Measurements from ENCODE around the gene SYCE3.

Gene SYCE3

DNA sequence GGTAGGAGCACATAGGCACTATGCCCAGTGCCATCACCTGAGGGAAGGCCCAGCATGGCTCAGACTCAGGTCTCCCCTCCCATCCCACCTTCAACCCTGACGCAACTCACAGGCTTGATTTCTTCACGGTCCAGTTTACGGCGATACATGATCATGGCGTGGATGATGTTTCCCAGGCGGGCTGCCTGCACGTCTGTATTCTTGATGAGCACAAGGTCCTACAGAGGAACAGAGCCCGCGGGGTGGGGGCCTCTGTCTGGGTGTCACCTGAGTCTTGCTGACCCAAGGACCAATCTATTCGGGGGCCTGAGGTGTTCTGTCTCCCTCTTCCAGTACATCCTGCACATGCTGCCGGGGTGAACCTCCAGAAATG lies 11.7 kb upstream of the SYCE3 start:
- no peak for DNase-seq

DNA sequence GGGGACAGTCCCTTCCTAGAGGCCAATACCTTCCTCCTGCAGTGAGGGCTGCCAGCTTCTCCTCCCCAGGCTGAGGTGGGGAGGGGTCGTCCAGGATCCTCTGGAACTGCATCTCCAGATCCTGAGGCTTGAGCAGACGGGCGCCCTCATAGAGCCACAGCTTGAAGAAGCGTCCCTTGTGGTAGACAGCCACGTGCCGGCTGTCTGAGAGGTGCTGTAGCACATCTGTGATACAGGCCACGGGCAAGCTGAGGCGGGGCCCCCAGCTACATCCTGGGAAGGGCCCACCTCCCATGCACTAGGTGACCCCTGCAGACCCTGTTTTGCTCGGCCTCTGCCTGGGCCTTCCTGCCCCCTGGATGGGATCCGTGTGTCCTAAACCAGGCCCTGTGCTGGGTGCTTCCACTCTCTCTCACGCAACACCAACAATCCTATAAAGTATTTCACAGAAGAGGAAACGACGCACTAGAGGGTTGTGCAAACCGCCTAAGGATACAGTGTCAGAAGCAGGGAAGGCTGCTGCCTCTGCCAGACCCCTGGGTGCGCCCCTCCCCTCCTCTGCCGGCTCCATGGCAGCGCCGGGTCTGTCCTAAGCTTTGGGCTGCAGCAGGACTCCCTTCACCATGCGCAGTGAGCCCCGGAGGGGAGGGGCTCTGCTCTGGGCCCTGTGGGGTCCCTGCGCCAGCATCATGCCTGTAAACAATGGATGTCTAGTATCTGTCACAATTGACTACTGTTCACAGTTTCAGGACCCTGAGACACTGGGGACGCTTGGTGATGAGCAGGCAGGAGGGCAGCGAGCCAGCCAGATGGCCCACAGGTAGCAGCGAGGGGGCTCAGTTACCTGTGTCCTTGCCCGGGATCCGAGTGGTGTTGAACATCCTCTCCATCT lies 11.0 kb upstream of the SYCE3 start:
- no peak for DNase-seq

DNA sequence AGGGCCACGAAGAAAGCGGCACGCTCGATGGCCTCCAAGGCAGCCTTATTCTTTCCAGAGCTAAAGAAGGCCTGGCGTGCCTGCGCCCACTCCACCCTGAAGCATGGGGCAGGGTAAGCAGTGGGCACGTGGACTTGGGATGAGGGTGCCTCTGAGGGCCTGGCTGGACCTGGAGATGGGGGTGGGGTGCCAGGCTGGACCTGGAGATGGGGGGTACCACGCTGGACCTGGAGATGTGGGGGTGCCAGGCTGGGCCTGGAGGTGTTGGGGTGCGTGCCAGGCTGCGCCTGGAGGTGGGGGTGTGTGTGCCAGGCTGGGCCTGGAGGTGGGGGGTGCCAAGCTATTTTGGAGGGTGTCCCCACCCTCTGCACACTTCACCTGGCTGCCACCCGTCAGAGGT lies 10.2 kb upstream of the SYCE3 start:
- no peak for DNase-seq

DNA sequence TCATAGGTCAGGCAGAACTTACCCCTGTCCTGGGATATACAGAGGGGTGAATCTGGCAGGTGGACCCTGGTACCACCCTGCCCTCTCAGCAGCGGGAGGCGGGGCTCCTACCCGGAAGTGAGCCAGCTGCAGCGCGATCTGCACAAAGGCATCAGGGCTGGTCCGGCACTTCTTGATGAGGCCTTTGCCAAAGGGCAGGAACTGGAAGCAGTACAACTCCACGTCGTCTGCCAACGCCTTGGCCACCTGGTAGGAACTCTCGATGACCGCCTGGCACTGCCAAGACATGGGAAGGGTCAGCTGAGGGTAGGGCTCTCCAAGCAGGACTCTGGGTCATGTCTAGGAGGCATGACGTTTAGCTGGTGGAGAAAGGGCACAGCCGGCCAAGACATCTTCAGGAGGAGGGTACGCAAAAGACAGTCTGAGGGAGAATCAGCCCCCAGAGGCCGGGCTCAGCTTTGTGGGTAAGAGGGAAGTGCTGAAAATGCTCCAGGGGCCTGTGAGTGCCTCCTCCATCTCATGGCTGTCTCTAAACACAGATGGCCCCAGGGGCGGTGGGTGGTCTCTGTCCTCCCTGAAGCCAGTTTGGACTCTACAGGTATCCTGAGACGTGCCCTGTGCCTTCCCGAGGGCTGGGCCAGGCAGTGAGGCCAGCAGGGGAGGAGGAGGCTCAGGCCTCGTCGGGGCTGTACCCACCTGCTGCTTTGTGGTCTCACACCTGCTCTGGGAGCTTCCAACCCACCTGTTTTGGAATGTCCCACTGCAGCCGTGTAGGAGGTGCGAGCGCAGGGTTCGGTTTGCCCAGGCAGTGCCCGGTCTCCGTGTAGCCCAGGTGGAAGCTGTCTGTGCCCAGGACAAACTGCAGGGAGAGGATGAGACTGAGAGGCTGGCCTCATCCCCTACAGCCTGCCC lies 8.8 kb upstream of the SYCE3 start:
- no peak for DNase-seq

DNA sequence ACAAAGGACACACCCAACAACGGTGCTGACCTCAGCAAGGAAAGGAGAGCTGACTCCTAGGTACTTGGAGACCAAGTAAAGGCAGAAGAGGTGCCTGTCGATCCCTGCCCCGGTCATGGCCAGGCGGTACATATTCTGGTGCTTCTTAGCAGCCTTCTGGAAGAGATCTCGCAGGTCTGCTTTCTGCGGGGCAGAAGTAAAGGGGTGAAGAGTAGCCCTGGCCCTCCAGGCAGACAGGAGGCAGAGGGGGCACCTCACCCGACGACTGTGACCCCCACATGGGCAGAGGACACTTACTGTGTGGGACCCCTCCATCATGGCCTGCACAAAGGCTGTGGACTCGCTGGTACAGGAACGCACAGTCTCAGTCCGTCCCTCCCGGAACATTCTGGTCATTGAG lies 8.1 kb upstream of the SYCE3 start:
- DNase-seq: no peak

DNA sequence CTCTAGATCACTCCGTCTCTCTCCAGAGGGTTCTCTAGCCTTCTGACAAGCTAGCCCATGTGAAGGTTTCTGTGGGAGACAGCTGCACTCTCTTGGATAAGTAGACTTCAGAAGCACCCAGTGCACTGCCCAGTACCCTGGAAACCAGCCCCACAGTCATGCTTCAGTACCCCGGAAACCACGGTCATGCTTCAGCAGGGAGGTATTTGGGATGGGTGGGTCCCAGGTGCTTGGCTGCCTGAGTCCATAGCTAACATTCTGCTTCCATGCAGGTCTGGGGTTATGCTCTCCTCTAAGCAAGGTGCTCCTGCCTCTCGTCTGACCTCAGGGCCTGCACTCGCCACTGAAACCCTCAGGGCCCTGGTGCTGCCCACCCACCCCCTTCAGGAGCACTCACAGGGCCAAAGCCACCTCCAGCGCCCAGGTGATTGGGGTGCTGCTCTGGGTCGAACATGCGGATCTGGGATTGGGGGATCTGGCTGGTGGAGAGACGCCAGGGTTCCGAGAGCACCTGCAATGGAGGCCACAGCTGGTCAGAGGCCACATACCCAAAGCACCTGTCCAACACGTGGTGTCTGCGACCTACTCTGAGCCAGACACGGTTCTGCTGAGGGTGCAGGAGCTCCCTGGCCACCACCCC lies 7.3 kb upstream of the SYCE3 start:
- DNase-seq: no peak

DNA sequence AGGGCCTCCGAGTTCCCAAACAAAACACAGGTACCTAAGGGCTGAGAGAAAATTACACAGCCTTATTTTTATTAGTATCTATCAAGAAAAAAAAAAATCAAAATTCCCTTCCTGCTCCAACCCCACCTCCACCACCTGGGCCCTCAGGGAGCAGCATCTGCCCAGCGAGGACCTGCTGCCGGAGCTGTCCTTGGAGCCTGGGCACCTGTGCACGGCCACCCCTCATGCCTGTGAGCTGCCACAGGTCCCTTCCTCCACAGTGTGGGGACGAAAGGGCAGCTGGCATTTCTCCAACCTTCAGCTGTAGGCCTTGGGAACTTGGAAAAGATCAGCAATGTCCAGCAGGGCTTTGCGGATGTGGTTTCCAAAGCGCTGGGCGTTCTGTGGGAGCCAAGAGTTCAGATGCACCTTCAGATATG lies 6.3 kb upstream of the SYCE3 start:
- DNase-seq: no peak

DNA sequence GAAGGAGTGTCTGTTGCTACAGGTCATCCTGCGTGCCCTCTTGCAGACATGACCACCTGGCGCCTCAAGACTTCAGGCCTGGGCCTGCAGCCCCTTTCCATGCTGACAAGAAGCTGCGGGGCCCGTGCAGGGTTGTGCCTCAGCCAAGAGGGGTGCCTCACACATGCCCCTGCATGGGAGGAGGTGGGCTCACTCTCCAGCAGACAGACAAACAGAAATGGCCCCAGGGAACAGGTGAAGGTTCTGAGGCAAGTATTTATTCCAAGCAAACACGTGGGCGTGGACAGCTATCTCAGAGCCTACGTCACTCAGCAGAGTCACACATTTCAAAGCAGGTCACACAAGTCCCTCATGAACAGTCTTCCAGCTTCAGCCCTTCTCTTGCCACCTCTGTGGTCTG lies 5.9 kb upstream of the SYCE3 start:
- DNase-seq: no peak

DNA sequence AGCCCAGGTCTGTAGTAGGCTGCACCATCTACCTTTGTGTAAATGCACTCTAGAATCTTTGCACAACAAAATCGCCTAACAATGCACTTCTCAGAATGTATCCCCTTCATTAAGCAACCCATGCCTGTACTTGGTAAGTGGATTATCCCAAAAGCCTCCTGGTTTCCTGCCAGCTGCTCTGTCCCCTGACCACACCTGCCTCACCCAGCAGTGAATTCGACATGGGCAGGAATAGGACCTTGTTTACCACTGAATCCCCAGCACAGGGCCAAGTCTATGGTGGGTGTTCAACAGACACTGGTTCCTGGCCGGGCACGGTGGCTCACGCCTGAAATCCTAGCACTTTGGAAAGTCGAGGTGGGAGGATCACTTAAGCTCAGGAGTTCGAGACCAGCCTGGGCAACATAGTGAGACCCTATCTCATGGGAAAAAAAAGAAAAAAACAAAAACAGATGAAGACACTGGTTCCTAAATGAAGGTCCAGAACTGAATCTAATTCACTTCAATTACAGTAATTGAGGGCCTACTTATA lies 5.1 kb upstream of the SYCE3 start:
- DNase-seq: no peak

DNA sequence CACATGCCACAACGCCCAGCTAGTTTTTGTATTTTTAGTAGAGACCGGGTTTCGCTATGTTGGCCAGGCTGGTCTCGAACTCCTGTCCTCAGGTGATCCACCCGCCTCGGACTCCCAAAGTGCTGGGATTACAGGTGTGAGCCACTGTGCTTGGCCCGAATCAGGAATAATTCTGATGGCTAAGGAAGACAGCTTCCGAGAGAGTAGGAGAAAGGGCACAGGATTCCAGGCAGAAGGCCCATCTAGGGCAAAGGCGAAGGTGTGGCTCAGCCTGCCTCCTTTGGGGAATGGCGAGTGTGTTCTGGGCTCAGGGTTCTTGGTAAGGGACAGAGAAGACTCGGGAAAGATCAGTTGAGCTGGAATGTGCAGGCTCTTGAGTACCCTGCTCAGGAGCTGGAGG lies 1.6 kb upstream of the SYCE3 start:
- DNase-seq: no peak

DNA sequence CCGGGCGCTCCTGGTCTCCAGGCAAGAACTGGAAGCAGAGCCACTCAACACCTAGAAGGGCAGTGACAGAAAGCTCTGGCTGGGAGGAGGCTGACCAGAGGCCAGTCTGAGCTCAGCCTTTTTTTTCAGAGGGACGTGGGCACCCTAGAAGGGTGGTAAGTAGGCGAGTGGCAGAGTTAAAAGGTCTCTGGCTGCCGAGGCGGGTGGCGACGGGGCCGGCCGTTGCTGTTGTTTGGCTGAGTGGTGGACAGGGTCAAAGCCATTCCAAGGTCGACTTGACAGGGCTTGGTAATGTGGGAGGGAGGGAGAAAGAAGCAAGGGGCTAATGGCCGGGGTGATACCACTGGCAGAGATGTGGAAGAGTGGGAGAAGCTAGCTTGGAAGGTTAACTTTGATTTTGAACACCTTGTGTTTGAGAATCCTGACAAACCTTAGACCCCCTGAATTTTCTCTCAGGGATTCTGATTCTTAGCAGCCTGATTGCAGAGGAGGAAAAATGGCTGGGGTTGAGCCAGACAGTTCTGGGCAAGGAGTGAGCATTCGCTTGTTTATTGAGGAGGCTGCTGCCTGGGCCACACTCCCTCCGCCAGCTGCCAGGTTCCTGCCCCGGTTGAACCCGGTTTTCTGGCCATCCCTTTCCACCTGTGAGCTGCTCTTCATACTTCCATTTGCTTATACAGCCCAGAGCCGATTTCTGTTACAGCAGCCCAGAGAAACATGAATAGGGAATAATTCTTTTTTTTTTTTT lies 868 bp upstream of the SYCE3 start:
- no peak for DNase-seq

DNA sequence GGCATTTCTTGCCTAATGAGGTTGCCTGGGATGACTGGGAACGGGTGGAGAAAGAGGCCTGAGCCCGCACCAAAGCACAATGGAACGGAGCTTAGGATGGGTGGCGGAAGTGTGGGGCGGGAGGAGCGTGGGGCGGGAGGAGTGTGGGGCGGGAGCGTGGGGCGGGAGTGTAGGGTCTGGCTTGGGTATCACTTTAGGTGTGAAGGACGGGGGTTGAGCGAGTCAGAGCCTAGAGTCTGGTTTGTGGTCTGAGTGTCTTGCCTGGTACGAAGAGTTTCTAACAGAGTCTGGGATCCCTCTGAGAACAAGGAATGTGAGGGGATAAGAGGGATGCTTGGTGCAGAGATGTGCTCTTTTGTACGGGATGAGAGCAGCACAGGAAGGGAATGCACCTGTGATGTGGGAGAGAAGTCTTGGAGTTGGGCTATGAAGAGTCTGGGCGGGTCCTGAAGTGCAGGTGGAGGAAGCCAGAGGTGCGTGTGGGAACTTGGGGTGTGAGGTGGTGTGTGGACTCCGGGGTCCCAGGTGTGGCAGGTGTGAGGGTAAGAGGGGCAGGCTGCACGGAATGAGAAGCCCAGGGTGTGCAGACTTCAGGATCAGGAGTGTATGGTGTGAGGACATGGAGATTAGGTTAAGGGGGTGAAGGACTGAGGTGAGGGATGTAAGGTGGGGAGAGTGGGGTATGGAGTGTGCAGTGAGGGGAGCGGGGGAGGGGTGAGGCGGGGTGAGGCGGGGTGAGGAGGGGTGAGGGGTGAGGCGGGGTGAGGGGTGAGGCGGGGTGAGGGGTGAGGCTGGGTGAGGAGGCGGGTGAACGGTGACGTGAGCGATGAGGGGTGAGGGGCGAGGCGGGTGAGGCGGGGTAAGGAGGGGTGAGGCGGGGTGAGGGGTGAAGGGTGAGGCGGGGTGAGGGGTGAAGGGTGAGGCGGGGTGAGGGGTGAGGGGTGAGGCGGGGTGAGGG lies 1.0 kb downstream of the SYCE3 start:
- DNase-seq: no peak

DNA sequence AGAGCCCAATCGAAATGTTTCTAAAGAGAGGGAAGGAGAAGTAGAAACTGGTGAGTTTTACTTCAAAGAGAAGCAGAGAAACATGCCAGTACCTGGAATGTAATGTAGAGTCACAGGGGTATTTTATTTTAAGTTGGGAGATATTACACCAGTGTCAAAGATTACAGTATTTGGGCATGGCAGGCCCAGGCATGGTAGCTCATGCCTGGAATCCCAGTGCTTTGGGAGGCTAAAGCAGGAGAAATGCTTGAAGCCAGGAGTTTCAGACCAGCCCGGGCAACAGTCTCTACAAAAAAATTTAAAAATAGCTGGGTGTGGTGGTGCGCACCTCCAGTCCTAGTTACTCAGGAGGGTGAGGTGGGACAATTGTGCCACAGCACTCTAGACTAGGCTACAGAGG lies 2.7 kb downstream of the SYCE3 start:
- DNase-seq: no peak

DNA sequence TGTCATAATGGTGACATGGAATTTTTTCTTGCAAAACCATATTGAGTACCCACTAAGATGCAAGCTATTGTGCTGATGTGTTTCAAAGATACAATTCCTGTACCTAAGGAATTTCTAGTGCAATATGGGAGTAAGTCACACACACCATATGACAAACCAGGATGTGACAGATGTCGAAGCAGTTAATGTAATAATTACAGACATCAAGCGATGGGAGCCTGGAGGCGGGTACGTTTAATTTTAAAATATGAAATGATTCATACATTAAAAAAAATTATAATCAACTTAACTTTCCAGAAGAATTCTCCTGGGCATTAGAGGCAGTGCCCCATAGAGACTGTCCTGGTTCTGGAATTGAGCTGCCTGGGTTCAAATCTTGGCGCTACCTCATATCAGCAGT lies 6.0 kb downstream of the SYCE3 start:
- no peak for DNase-seq

DNA sequence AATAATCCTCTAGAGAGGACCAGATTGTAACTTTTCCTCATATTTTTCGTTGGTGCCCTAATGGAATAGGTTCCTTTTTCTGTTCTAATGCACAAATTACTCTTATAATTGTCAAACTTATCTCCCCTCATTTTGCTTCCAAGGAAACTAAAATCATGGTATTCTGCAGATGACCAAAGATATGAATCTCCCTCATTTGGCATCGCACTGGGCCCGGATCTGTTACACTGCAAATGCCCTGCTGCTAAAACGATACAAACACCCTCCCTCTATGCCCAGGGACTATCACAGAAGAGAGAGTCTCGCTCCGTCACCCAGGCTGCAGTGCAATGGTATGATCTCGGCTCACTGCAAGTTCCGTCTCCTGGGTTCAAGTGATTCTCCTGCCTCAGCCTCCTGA lies 9.4 kb downstream of the SYCE3 start:
- DNase-seq: no peak

DNA sequence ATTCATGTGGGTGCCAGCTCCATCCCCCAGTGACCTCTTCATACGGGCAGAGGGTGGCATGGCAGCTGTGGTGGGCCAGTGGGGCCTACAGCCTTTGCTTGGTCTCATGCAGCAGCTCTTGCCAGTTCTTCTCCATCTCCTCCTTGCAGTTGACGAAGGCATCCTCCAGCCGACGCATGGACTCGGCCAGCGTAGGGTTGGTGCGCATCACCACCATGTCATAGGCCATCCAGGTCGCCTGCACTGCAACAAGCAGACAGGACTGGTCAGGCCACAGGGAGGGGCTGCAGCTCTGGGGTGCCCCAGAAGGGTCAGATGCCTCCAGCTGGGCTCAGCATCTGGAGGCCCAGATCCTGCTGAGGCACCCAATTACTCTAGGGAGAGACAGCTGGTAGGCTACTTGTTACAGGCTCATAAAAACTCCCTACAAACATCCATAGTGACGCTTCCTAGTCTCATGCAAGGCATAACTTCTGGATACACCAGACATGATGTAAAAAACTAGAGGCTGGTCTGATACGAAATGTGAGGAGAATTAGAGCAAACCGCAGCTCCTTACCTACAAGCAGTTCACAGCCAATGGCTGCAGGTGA lies 11.5 kb downstream of the SYCE3 start:
- DNase-seq: no peak

DNA sequence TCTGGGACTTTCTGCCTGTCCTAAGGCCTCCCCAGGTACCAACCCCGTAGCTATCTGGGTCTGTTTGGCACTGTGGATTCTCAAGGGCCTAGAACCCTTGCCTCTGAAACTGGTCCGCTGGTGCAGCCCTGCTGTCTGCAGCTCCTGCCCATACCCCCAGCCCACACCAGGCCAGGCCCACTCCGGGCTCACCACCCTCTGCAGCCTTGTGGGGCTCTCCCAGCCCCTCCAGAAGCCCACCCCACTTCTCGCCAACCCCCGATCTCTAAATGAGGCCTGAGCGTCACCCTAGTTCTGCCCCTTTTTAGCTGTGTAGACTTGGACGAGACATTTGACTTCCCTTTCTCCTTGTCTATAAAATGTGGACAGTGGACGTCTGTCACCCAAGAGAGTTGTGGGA lies 12.3 kb downstream of the SYCE3 start:
- no peak for DNase-seq

DNA sequence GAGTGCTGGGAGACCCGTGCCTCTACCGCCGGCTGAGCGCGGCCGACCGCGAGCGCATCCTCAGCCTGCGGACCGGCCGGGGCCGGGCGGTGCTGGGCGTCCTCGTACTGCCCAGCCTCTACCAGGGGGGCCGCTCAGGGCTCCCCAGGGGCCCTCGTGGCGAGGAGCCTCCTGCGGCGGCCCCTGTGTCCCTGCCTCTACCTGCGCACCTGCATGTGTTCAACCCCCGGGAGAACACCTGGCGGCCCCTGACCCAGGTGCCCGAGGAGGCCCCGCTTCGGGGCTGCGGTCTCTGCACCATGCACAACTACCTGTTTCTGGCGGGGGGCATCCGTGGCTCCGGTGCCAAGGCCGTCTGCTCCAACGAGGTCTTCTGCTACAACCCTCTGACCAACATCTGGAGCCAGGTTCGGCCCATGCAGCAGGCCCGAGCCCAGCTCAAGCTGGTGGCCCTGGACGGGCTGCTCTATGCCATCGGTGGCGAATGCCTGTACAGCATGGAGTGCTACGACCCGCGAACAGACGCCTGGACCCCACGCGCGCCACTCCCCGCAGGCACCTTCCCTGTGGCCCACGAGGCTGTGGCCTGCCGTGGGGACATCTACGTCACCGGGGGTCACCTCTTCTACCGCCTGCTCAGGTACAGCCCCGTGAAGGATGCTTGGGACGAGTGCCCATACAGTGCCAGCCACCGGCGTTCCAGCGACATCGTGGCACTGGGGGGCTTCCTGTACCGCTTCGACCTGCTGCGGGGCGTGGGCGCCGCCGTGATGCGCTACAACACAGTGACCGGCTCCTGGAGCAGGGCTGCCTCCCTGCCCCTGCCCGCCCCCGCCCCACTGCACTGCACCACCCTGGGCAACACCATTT lies 13.6 kb downstream of the SYCE3 start:
- DNase-seq: no peak

DNA sequence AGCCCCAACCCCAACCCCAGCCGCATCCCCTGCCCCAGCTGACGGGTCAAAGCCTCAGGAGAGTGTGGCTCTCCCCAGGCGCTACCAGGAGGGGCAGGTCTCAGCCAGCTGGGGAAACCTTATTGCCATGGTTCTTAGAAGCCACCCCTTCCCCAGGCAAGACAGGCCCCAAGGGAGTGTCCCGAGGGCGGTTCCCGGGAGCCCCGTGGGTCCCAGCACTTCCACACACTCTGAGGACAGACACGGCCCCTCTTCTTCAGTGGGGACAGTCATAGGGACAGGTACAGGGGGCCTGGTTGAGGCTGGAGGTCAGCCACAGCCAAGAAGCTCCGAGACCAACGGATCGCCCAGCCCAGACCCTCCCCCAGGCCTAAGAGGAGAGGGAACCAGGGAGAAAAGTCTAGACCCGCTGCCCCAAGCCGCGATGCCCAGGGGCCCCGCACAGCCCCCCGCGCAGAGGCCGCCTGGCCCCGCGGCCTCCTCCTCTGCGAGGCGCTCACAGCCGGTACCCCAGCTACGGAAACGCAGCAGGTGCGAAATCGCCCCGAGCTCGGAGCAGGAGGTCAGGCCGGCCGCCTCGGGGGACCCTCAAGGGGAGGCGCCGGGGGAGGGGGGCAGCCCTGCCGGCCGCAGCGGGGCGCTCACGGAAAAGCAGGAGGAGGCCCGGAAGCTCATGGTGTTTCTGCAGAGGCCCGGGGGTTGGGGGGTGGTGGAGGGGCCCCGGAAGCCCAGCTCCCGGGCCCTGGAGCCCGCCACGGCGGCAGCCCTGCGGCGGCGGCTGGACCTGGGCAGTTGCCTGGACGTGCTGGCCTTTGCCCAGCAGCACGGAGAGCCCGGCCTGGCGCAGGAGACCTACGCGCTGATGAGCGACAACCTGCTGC lies 14.4 kb downstream of the SYCE3 start:
- DNase-seq: no peak

Data from NCI-H2029 treated with DMSO at 0.1 percent for 48 hours (cell line).